ENCODE results near the gene PLA2G4E.

PLA2G4E gene

DNA sequence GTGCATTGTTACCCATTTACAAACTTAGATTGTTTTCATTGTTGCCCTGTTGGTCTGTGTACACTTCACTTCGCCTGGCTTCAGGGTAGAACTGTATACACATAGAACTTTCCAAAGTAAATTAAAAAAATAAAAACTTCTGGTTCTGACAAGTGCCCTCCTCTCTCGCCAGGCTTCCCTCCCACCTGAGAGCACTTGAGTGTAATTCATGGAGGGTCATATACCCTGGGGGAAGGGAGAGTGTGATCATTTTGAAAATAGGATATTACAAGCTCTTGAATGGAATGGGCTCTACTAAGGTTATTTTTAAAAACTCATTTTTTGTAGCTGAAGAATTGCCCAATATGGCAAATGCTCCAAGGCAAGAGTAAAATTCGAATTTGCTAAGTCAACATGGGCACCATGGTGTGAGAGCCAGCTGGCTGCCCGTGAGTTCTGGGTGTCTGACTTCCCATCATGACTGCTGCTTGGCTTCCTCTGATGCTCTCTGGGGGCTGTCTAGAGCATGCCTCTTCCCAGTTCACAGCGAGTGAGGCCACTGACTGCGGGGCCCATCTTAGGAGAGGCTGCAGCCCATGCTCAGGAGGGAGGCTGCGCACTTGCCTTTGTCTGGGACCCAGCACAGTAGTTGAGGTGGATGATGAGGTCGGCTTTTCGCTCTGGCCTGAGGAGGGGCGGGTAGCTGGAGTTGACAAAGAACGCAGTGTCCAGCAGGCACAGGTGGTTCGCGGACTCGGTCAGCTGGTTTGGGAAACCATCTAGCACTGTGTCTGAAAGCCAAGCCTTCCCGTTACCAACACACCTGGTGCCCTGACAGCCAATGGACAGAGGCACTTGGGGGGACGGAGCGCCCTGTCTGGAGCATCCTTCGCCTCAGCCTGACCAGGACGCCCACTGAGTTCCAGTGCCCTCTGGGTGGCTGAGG is 35.3 kb downstream of the PLA2G4E start:
- TF ChIP-seq, protein P1, sequence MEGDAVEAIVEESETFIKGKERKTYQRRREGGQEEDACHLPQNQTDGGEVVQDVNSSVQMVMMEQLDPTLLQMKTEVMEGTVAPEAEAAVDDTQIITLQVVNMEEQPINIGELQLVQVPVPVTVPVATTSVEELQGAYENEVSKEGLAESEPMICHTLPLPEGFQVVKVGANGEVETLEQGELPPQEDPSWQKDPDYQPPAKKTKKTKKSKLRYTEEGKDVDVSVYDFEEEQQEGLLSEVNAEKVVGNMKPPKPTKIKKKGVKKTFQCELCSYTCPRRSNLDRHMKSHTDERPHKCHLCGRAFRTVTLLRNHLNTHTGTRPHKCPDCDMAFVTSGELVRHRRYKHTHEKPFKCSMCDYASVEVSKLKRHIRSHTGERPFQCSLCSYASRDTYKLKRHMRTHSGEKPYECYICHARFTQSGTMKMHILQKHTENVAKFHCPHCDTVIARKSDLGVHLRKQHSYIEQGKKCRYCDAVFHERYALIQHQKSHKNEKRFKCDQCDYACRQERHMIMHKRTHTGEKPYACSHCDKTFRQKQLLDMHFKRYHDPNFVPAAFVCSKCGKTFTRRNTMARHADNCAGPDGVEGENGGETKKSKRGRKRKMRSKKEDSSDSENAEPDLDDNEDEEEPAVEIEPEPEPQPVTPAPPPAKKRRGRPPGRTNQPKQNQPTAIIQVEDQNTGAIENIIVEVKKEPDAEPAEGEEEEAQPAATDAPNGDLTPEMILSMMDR (IDR thresholded peaks at IDR 0.05; ENCODE audit: low read depth, low read length, missing control alignments), result no peak
- Histone ChIP-seq H3K36me3 (replicated peaks) (no peaks in the 10 kb centered on the region), H3K27ac (no peak overlapping the region), H3K4me3 (ENCODE audit: low read depth, low read length) (no peak overlapping the region), H3K27me3 (replicated peaks) (no peaks in the 10 kb centered on the region)
- in situ Hi-C loops (cut with HindIII; ENCODE audit: low pct_ligation_motif_present, low sequenced_read_pairs), result no loop called here
- DNase-seq, result no peak

DNA sequence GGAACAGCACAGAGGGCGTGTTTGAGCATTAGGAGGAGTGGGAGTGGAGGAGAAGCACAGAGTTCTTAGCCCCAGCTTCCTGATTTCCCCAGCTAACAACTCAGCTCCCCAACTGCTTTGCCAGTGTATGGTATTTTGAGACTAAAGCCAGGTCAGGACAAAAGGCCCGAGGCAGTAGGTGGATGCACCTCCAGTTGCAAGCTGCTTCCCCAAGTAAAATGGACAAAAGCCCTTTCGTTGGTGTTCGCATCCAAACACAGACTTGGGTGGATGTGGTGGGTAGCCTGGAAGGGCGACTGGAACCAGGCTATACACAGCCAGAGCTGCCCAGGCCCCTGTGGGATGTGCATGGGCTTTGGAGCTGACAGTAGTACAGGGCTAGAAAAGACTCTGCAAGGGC is 36.2 kb downstream of the PLA2G4E start:
- Histone ChIP-seq H3K36me3 (replicated peaks) (no peaks in the 10 kb centered on the region), H3K27me3 (replicated peaks) (no peaks in the 10 kb centered on the region), H3K27ac (no peak overlapping the region), H3K4me3 (ENCODE audit: low read depth, low read length) (no peak overlapping the region)
- in situ Hi-C loops (cut with HindIII; ENCODE audit: low pct_ligation_motif_present, low sequenced_read_pairs), result no loop called here
- TF ChIP-seq, protein P1 (IDR thresholded peaks at IDR 0.05; ENCODE audit: low read depth, low read length, missing control alignments), result no peak
- no peak for DNase-seq

DNA sequence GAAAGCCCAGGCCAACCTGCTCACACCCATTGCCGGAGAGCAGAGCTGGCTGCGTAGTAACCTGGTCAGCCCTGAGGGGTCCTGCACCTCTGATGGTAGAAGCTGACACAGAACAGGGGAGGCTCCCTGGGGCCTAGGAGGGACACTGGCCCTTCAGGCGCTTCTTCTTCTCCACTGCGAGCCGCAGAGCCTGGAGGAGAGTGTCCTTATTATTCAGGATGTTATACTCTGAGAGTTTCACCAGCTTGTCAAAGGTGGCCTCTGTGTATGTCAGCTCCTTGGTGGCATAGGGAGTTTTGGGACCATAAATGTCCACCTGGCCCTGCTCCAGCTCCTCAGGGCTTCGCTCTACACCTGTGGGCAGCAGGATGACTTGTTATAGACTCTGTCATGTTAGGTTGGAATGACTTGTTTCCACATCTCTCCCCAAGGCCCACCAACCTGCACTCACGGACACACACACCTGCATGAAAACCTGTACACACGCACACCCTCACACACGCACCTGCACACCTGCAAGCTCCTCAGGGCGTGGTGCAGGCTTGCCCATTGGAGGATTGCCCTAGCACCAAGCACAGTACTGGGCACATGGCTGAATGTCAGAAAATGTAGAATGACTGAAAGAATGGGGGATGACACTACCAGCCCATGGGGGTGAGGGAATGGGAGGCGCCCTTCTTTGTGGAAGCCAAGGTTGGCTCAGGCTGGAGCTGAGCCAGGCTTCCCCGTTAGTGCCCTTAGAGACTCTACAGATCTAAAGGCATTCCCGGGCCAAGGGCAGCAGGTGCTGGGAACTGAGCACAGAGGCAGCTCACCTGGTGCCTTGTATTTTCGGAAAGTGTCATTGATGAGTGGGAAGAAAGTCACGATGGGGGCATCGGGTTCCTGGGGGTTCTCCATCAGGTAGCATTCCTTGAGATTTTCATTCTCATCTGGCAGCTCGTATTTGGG is 36.9 kb downstream of the PLA2G4E start:
- in situ Hi-C loops (cut with HindIII; ENCODE audit: low pct_ligation_motif_present, low sequenced_read_pairs), result no loop called here
- Histone ChIP-seq H3K27me3 (replicated peaks) (no peaks in the 10 kb centered on the region), H3K27ac (no peak overlapping the region), H3K4me3 (ENCODE audit: low read depth, low read length) (no peak overlapping the region), H3K36me3 (replicated peaks) (no peaks in the 10 kb centered on the region)
- TF ChIP-seq, protein P1 (IDR thresholded peaks at IDR 0.05; ENCODE audit: low read depth, low read length, missing control alignments), result no peak
- no peak for DNase-seq

DNA sequence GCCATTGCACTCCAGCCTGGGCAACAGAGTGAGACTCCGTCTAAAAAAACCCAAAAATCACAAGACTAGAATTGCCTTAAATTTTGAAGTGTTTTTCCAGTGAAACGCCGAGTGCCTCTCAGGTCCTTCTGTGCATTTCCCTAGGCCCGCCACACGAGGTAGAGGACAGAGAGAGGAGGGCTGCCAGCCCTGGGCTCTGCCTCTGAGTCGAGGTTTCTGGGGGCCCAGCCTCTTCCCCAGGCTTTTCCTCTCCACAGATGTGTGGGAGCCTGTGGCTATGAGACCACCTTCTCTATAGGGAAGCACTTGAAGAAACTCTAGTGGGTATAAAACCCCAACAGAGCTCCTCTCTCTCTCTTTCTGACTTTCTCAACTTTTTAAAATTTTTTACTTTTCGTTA is 37.6 kb downstream of the PLA2G4E start:
- Histone ChIP-seq H3K4me3 (ENCODE audit: low read depth, low read length) (no peak overlapping the region), H3K36me3 (replicated peaks) (no peaks in the 10 kb centered on the region), H3K27ac (no peak overlapping the region), H3K27me3 (replicated peaks) (no peaks in the 10 kb centered on the region)
- in situ Hi-C loops (cut with HindIII; ENCODE audit: low pct_ligation_motif_present, low sequenced_read_pairs), result no loop called here
- TF ChIP-seq, protein P1 (IDR thresholded peaks at IDR 0.05; ENCODE audit: low read depth, low read length, missing control alignments), result no peak
- no peak for DNase-seq

DNA sequence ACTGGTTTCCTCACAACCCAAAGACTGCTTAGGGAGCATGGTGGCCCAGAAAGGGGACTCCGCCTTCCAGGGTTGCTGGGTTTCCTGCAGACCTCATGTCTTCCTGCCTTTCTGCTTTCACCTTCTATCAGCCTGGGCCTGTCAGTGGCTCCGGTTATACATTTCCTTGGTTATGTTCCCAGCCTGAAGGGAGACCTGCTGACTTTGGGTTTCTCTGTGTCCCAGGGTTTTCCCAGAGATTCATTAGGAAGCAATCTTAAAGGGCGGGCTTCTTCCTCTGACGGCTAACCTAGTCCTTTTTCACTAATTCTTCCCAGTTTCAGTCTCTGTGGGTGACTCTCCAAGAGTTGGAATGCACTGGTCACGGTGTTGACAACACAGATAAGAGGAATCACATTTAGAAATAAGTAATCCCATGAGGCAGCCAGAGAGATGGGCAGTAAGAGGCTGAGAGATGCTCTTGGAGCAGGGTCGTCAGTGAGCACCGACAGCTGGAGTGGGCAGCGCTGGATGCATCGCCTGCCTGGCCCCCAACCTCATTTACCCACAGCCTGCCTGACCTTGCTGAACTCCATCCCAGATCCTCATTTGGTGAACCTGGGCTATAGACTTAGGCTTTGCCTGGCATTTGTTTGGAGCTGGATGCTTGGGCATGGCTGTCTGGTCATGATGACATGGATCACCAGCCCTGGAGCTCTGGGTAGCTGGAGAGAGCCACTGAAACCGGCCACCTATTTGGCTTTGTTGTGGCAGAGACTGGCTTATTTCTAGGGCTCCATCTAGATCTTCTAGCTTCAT is 38.5 kb downstream of the PLA2G4E start:
- in situ Hi-C loops (cut with HindIII; ENCODE audit: low pct_ligation_motif_present, low sequenced_read_pairs), result no loop called here
- Histone ChIP-seq H3K4me3 (ENCODE audit: low read depth, low read length) (no peak overlapping the region), H3K27me3 (replicated peaks) (no peaks in the 10 kb centered on the region), H3K27ac (no peak overlapping the region), H3K36me3 (replicated peaks) (no peaks in the 10 kb centered on the region)
- TF ChIP-seq, protein P1 (IDR thresholded peaks at IDR 0.05; ENCODE audit: low read depth, low read length, missing control alignments), result no peak
- peak; percentile 32 for DNase-seq
